DND-41 (cell line): Measurements from ENCODE around the gene TGFB3.

Source experiments
- EZH2 ChIP-seq: IDR thresholded peaks from 3 replicates; pipeline ENCODE4 v1.6.1; 2012; ENCODE audit warnings: borderline replicate concordance, low read depth, mild to moderate bottlenecking, moderate library complexity, low read length, inconsistent platforms; ENCODE audit not compliant: severe bottlenecking
- TF ChIP-seq, protein P1 (sequence below): IDR thresholded peaks from 2 replicates; pipeline ENCODE4 v1.5.1; 2012; ENCODE audit warnings: borderline replicate concordance, low read length, moderate library complexity, mild to moderate bottlenecking; ENCODE audit not compliant: poor library complexity, severe bottlenecking; ENCODE audit errors: extremely low read depth

DNA sequence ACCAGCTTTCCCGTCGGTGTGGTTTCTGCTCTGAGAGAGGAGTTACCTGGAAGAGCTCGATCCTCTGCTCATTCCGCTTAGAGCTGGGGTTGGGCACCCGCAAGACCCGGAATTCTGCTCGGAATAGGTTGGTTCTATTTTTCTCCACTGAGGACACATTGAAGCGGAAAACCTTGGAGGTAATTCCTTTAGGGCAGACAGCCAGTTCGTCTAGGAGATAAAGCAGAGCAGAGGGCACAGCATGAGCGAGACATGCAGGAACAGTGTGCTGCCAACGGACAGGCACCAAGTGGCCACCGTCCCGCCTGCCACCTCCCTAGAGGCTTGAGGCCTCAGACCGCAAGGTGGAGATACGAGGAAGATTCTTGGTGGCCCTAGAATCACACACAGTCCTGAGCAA lies 10.3 kb downstream of the TGFB3 start:
- TF ChIP-seq, protein P1, sequence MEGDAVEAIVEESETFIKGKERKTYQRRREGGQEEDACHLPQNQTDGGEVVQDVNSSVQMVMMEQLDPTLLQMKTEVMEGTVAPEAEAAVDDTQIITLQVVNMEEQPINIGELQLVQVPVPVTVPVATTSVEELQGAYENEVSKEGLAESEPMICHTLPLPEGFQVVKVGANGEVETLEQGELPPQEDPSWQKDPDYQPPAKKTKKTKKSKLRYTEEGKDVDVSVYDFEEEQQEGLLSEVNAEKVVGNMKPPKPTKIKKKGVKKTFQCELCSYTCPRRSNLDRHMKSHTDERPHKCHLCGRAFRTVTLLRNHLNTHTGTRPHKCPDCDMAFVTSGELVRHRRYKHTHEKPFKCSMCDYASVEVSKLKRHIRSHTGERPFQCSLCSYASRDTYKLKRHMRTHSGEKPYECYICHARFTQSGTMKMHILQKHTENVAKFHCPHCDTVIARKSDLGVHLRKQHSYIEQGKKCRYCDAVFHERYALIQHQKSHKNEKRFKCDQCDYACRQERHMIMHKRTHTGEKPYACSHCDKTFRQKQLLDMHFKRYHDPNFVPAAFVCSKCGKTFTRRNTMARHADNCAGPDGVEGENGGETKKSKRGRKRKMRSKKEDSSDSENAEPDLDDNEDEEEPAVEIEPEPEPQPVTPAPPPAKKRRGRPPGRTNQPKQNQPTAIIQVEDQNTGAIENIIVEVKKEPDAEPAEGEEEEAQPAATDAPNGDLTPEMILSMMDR, result no peak
- TF ChIP-seq EZH2, result no peak
